ENCODE measurements around the gene XRCC1. TPM values are rescaled to one million over a fixed set of nuclear protein-coding genes. Genes with fewer than 3 reads are reported as not detected.

XRCC1 gene
- total RNA-seq, 1 experiment from 2014 or later: 38.0 TPM

DNA sequence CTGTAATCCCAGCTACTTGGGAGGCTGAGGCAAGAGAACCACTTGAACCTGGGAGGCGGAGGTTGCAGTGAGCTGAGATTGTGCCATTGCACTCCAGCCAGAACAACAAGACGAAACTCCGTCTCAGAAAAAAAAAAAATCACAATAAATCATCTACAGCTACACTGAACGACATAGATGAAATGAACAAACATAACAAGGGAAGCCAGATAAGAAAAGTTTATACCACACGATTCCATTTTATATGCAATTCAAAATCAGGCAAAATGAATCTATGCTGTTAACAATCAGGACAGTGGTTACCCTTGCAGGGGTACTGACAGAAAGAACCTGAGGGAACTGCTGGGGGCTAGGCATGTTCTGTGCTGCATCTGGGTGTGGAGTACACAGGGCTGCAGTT is 5.7 kb downstream of the XRCC1 start:
- no peak overlapping the region for H2BK20ac ChIP-seq (ENCODE audit: low read depth, low read length, poor library complexity, severe bottlenecking)
- no peak overlapping the region for H2BK5ac ChIP-seq (ENCODE audit: insufficient read length, low read length)
- H3K27ac Mint-ChIP-seq: peak overlapping the region; percentile 34 to 78 (median 62); a peak in 4 of 7 replicates
- no peaks in the 10 kb centered on the region for H3K9me3 ChIP-seq (ENCODE audit: control insufficient read depth, low read depth, low read length)
- no peak overlapping the region for H2BK12ac ChIP-seq (ENCODE audit: insufficient read length, low read depth, low read length)
- H3K9me3 Mint-ChIP-seq: no peaks in the 10 kb centered on the region
- H2AFZ ChIP-seq (ENCODE audit: low read length): no peak overlapping the region
- H4K91ac ChIP-seq (ENCODE audit: insufficient read length, low read depth, low read length): no peak overlapping the region
- no peak overlapping the region for H3K4ac ChIP-seq (ENCODE audit: low read depth, low read length)
- no peak overlapping the region for H4K5ac ChIP-seq (ENCODE audit: insufficient read length, low read depth, low read length)
- DNase-seq: no peak
- H3K36me3 Mint-ChIP-seq (ENCODE audit: insufficient read depth in 1 of 3, low read depth in 3 of 3): peaks cover 0 to 24% (median 18%) of the 10 kb centered on the region in 3 experiments; a peak in 6 of 7 replicates
- H2AK5ac ChIP-seq (ENCODE audit: insufficient read length, low read length): no peak overlapping the region
- H3K79me1 ChIP-seq (ENCODE audit: insufficient read depth, low read depth, low read length, poor library complexity, severe bottlenecking): no peaks in the 10 kb centered on the region
- peaks cover under 1% of the 10 kb centered on the region for H3K23me2 ChIP-seq (ENCODE audit: insufficient read length, low read depth, low read length, poor library complexity, severe bottlenecking)
- H3K9ac ChIP-seq (ENCODE audit: extremely low read depth, insufficient read length, low read length): no peak overlapping the region
- H3K27me3 Mint-ChIP-seq (ENCODE audit: low read depth): no peaks in the 10 kb centered on the region
- no peaks in the 10 kb centered on the region for H3K27me3 ChIP-seq (ENCODE audit: insufficient read depth, low read length)
- peaks cover 5 to 13% of the 10 kb centered on the region in 2 experiments; a peak in 3 of 4 replicates for H3K4me1 Mint-ChIP-seq
- H3K14ac ChIP-seq (ENCODE audit: insufficient read depth, low read length): no peak overlapping the region
- no peak overlapping the region for H2BK120ac ChIP-seq (ENCODE audit: low read depth, low read length, poor library complexity, severe bottlenecking)
- no peaks in the 10 kb centered on the region for H4K20me1 ChIP-seq (ENCODE audit: control insufficient read depth, insufficient read depth, insufficient read length)
- no peak overlapping the region for H4K8ac ChIP-seq (replicated peaks; ENCODE audit: insufficient read length, low read depth, low read length)
- H3K27ac ChIP-seq (ENCODE audit: insufficient read length, low read depth, low read length): no peak overlapping the region
- H3K4me3 Mint-ChIP-seq: no peak overlapping the region
- no peak overlapping the region for H3K56ac ChIP-seq (ENCODE audit: insufficient read length, low read depth, low read length)
- TF ChIP-seq, protein P1, sequence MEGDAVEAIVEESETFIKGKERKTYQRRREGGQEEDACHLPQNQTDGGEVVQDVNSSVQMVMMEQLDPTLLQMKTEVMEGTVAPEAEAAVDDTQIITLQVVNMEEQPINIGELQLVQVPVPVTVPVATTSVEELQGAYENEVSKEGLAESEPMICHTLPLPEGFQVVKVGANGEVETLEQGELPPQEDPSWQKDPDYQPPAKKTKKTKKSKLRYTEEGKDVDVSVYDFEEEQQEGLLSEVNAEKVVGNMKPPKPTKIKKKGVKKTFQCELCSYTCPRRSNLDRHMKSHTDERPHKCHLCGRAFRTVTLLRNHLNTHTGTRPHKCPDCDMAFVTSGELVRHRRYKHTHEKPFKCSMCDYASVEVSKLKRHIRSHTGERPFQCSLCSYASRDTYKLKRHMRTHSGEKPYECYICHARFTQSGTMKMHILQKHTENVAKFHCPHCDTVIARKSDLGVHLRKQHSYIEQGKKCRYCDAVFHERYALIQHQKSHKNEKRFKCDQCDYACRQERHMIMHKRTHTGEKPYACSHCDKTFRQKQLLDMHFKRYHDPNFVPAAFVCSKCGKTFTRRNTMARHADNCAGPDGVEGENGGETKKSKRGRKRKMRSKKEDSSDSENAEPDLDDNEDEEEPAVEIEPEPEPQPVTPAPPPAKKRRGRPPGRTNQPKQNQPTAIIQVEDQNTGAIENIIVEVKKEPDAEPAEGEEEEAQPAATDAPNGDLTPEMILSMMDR (conservative IDR thresholded peaks at IDR 0.05): no peak
- no peaks in the 10 kb centered on the region; the same call in 1 of the 2 replicates for H3K79me2 ChIP-seq (ENCODE audit: insufficient read depth, low read length)
- H2BK15ac ChIP-seq (ENCODE audit: low read depth, low read length): no peak overlapping the region
- H3T11ph ChIP-seq (ENCODE audit: low read length): no peak overlapping the region
- no CpG with 5 or more reads among the region's 5 CpGs for WGBS (ENCODE audit: extremely low coverage, insufficient read length, low lambda C conversion rate)
- no peak overlapping the region for H3K18ac ChIP-seq (ENCODE audit: insufficient read length, low read depth, low read length)
- no peak overlapping the region for H3K23ac ChIP-seq (ENCODE audit: insufficient read length, low read depth, low read length)
- H3K4me2 ChIP-seq (ENCODE audit: insufficient read depth, insufficient read length, low read length): no peak overlapping the region
- no peaks in the 10 kb centered on the region for H3K4me1 ChIP-seq (ENCODE audit: insufficient read depth, low read length)

All from H9 (cell line).